Measurements from ENCODE around the gene DPF3.

GRCh38 chr14:72850360-72850759 is 43.5 kb downstream of the DPF3 start:
- TF ChIP-seq MAX (IDR thresholded peaks at IDR 0.05) (no peak), RAD21 (IDR thresholded peaks at IDR 0.05; ENCODE audit: low read depth) (no peak), EP300 (IDR thresholded peaks at IDR 0.05; ENCODE audit: borderline replicate concordance) (no peak), TAF1 (IDR thresholded peaks at IDR 0.05; ENCODE audit: low read depth) (no peak), TEAD4 (IDR thresholded peaks at IDR 0.05) (no peak), CEBPB (IDR thresholded peaks at IDR 0.05) (no peak), YY1 (IDR thresholded peaks at IDR 0.05; ENCODE audit: low read depth) (no peak), REST (IDR thresholded peaks at IDR 0.05; ENCODE audit: low read depth) (no peak), CREB1 (IDR thresholded peaks at IDR 0.05; ENCODE audit: low read depth) (no peak), NFIC (IDR thresholded peaks at IDR 0.05) (no peak), EGR1 (IDR thresholded peaks at IDR 0.05) (no peak)
